Right kidney (tissue), 1 donor: Measurements from ENCODE around the gene ZNF275.
A peak's percentile ranks its signal among the peaks of the same experiment; 100 is the strongest.
"Not testable (repeated sequence)": the region's sequence is repeated elsewhere in the genome, so short reads cannot be mapped to it uniquely, and the experiment has no call there.

Experiments used
- DNase-seq: peaks from one replicate; pipeline ENCODE4 v3.0.0-alpha.2; 2016

Gene ZNF275

GRCh38 chrX:153352858-153353257 is 18.9 kb downstream of the ZNF275 start:
- DNase-seq: no peak

GRCh38 chrX:153353416-153353815 is 19.5 kb downstream of the ZNF275 start:
- DNase-seq: no peak

- DNase-seq: no peak
Measured at GRCh38 chrX:153357877-153358276, 23.9 kb downstream of the ZNF275 start.

- no peak for DNase-seq
Measured at GRCh38 chrX:153361781-153362397, 27.9 kb downstream of the ZNF275 start.

- no peak for DNase-seq
Measured at GRCh38 chrX:153365670-153366069, 31.7 kb downstream of the ZNF275 start.

- DNase-seq: no peak
Measured at GRCh38 chrX:153366119-153366518, 32.2 kb downstream of the ZNF275 start.

GRCh38 chrX:153366878-153367538 is 33.1 kb downstream of the ZNF275 start:
- DNase-seq: no peak

- no peak for DNase-seq
Measured at GRCh38 chrX:153370293-153371055, 36.5 kb downstream of the ZNF275 start.

- no peak for DNase-seq
Measured at GRCh38 chrX:153371256-153371655, 37.3 kb downstream of the ZNF275 start.

GRCh38 chrX:153372949-153373348 is 39.0 kb downstream of the ZNF275 start:
- DNase-seq: no peak

GRCh38 chrX:153374426-153374825 is 40.5 kb downstream of the ZNF275 start:
- DNase-seq: no peak

GRCh38 chrX:153375571-153375970 is 41.6 kb downstream of the ZNF275 start:
- DNase-seq: no peak

- no peak for DNase-seq
Measured at GRCh38 chrX:153377727-153378126, 43.8 kb downstream of the ZNF275 start.

GRCh38 chrX:153378607-153379006 is 44.7 kb downstream of the ZNF275 start:
- DNase-seq: no peak

- DNase-seq: no peak
Measured at GRCh38 chrX:153379508-153379907, 45.6 kb downstream of the ZNF275 start.

GRCh38 chrX:153379971-153380581 is 46.1 kb downstream of the ZNF275 start:
- no peak for DNase-seq

- DNase-seq: no peak
Measured at GRCh38 chrX:153380691-153381090, 46.7 kb downstream of the ZNF275 start.

- DNase-seq: peak; percentile 65
Measured at GRCh38 chrX:153381684-153382532, 48.0 kb downstream of the ZNF275 start.

- no peak for DNase-seq
Measured at GRCh38 chrX:153382563-153383482, 48.9 kb downstream of the ZNF275 start.

- DNase-seq: no peak
Measured at GRCh38 chrX:153384390-153384789, 50.4 kb downstream of the ZNF275 start.

- DNase-seq: not testable (repeated sequence)
Measured at GRCh38 chrX:153384973-153385372, 51.0 kb downstream of the ZNF275 start.
